ENCODE results near the gene BEGAIN.

GRCh38 chr14:100552524-100553125, 34.6 kb downstream of the BEGAIN start:
- TF ChIP-seq POLR2A (IDR thresholded peaks at IDR 0.05; ENCODE audit: low read depth, low read length) (no peak), POLR2AphosphoS5 (IDR thresholded peaks at IDR 0.05; ENCODE audit: low read depth, low read length) (no peak), TAF1 (IDR thresholded peaks at IDR 0.05; ENCODE audit: borderline replicate concordance, low read depth, low read length) (no peak)

All from GM12892 (cell line).